Motor neuron (in vitro differentiated cells): ENCODE results near the gene ANKMY1. TPM values are rescaled to one million over a fixed set of nuclear protein-coding genes. Genes with fewer than 3 reads are reported as not detected.

ENCODE experiments used
- ATAC-seq, 8 experiments: fragments of 200-7000 bp; cut with Tn5 transposase; replicated peaks in 6 of 8; 2 replicates each; pipeline ENCODE4 v1.8.0; 2021; ENCODE audit warnings: mild to moderate bottlenecking in 8 of 8, moderate library complexity in 8 of 8
- H3K27ac ChIP-seq, 2 donors: fragments of 250-450 bp; sonication (Bioruptor Pico); 2 replicates each; pipeline ENCODE4 v1.9.0; 2021; ENCODE audit warnings: antibody characterized with exemption in 2 of 2, mild to moderate bottlenecking in 2 of 2, moderate library complexity in 1 of 2
- H3K4me1 ChIP-seq, 2 donors: fragments of 250-450 bp; sonication (Bioruptor Pico); replicated peaks in 1 of 2; 2 replicates each; pipeline ENCODE4 v1.6.1; 2021; ENCODE audit warnings: antibody characterized with exemption in 2 of 2, mild to moderate bottlenecking in 2 of 2, moderate library complexity in 1 of 2
- H3K4me3 ChIP-seq, 5 donors: fragments of 250-450 bp; sonication (Bioruptor Pico); 2 replicates each; pipeline ENCODE4 v1.9.0; 2021; ENCODE audit warnings: antibody characterized with exemption in 5 of 5, mild to moderate bottlenecking in 5 of 5, moderate library complexity in 4 of 5
- WGBS, 10 experiments: fragments of 450-650 bp; shearing (Covaris generic); methylation state at CpG; one replicate each; pipeline ENCODE4 v1.0.0; 2022; 5-methylcytosine and 5-hydroxymethylcytosine counted together
- in situ Hi-C, 9 experiments: fragments of 400-800 bp; cut with MboI; loops; one replicate each; pipeline ENCODE4 v1.15.0; 2021; ENCODE audit warnings: low sequenced_read_pairs in 9 of 9, low pct_unique_long_range_greater_than_20kb in 2 of 9; ENCODE audit not compliant: unreplicated experiment in 9 of 9
- total RNA-seq, 8 experiments: library from RNA; unstranded; fragments of 300-600 nt; gene quantifications; 2 replicates each; pipeline versions ENCODE4 v1.2.3 to v1.2.4, GENCODE V29; 2022

Gene ANKMY1
- total RNA-seq, 8 experiments from 2014 or later, result 4.9 to 27.3 (median 9.5) TPM

GRCh38 chr2:240479111-240479501, 78.7 kb downstream of the ANKMY1 start:
- Histone ChIP-seq H3K4me3 (no peak overlapping the region), H3K27ac (no peak overlapping the region), H3K4me1 (no peaks in the 10 kb centered on the region)
- in situ Hi-C loops, result no loop called here
- 7 to 89% (median 77%) methylated on average over 2 to 4 of the region's 12 CpGs; no CpG with 5 or more reads in 5 of the 10 experiments for WGBS, 10 experiments
- ATAC-seq, result no peak

- no peak for ATAC-seq
- Histone ChIP-seq H3K4me1 (no peaks in the 10 kb centered on the region), H3K27ac (no peak overlapping the region), H3K4me3 (no peak overlapping the region)
- in situ Hi-C loops, result no loop called here
- 46 to 100% (median 89%) methylated on average over 2 to 11 of the region's 21 CpGs; no CpG with 5 or more reads in 4 of the 10 experiments for WGBS, 10 experiments
These were observed 79.3 kb downstream of the ANKMY1 start for GRCh38 chr2:240478346-240479110.

- no peak for ATAC-seq
- Histone ChIP-seq H3K27ac (no peak overlapping the region), H3K4me3 (no peak overlapping the region), H3K4me1 (no peaks in the 10 kb centered on the region)
- in situ Hi-C loops, result no loop called here
- 75 to 100% (median 95%) methylated on average over 1 to 8 of the region's 13 CpGs; no CpG with 5 or more reads in 1 of the 10 experiments for WGBS, 10 experiments
These were observed 79.9 kb downstream of the ANKMY1 start for GRCh38 chr2:240477916-240478315.

- H3K27ac ChIP-seq, result no peak overlapping the region
- no peak overlapping the region for H3K4me3 ChIP-seq
- 61 to 98% (median 92%) methylated on average over 4 of the region's 4 CpGs for WGBS, 10 experiments
- in situ Hi-C loops, result loop anchor here in 1 of 9 experiments (25.0 kb wide), 1 partner anchor 111 kb away; no protein-coding TSS in a partner anchor
- ATAC-seq, result no peak
- no peaks in the 10 kb centered on the region for H3K4me1 ChIP-seq
These were observed 84.6 kb downstream of the ANKMY1 start for GRCh38 chr2:240473211-240473610.

- Histone ChIP-seq H3K4me3 (no peak overlapping the region), H3K4me1 (peaks cover 1 to 4% of the 10 kb centered on the region in 2 donors), H3K27ac (no peak overlapping the region)
- in situ Hi-C loops, result loop anchor here in 1 of 9 experiments (25.0 kb wide), 1 partner anchor 110 kb away; no protein-coding TSS in a partner anchor
- 80 to 100% (median 83%) methylated on average over 1 of the region's 11 CpGs; no CpG with 5 or more reads in 7 of the 10 experiments for WGBS, 10 experiments
- ATAC-seq, result no peak
These were observed 85.6 kb downstream of the ANKMY1 start for GRCh38 chr2:240472078-240472790.

GRCh38 chr2:240469740-240470139, 88.0 kb downstream of the ANKMY1 start:
- ATAC-seq, result no peak
- 80 to 100% (median 100%) methylated on average over 1 to 5 of the region's 6 CpGs; no CpG with 5 or more reads in 4 of the 10 experiments for WGBS, 10 experiments
- H3K27ac ChIP-seq, result no peak overlapping the region
- no peak overlapping the region for H3K4me3 ChIP-seq
- H3K4me1 ChIP-seq, result peaks cover 14 to 17% of the 10 kb centered on the region in 2 donors
- in situ Hi-C loops, result loop anchor here in 1 of 9 experiments (25.0 kb wide), 1 partner anchor 107 kb away; no protein-coding TSS in a partner anchor

GRCh38 chr2:240469239-240469636, 88.5 kb downstream of the ANKMY1 start:
- H3K27ac ChIP-seq, result no peak overlapping the region
- no peak for ATAC-seq
- in situ Hi-C loops, result loop anchor here in 1 of 9 experiments (25.0 kb wide), 1 partner anchor 107 kb away; no protein-coding TSS in a partner anchor
- 48 to 100% (median 87%) methylated on average over 1 to 4 of the region's 10 CpGs; no CpG with 5 or more reads in 6 of the 10 experiments for WGBS, 10 experiments
- peaks cover 14 to 17% of the 10 kb centered on the region in 2 donors for H3K4me1 ChIP-seq
- H3K4me3 ChIP-seq, result no peak overlapping the region

GRCh38 chr2:240468303-240469238, 89.2 kb downstream of the ANKMY1 start:
- H3K4me1 ChIP-seq, result peaks cover 14 to 17% of the 10 kb centered on the region in 2 donors
- ATAC-seq, result no peak
- no peak overlapping the region for H3K4me3 ChIP-seq
- no peak overlapping the region for H3K27ac ChIP-seq
- in situ Hi-C loops, result loop anchor here in 1 of 9 experiments (25.0 kb wide), 1 partner anchor 106 kb away; no protein-coding TSS in a partner anchor
- 60 to 91% (median 65%) methylated on average over 1 to 11 of the region's 20 CpGs; no CpG with 5 or more reads in 6 of the 10 experiments for WGBS, 10 experiments

GRCh38 chr2:240467659-240468302, 90.0 kb downstream of the ANKMY1 start:
- ATAC-seq, result peak in 3 of 8 experiments; percentile 4 to 13 (median 6)
- in situ Hi-C loops, result loop anchor here in 1 of 9 experiments (25.0 kb wide), 1 partner anchor 105 kb away; no protein-coding TSS in a partner anchor
- Histone ChIP-seq H3K4me3 (no peak overlapping the region), H3K4me1 (peaks cover 14 to 17% of the 10 kb centered on the region in 2 donors), H3K27ac (no peak overlapping the region)
- WGBS, 10 experiments, result 85 to 100% (median 92%) methylated on average over 1 to 11 of the region's 22 CpGs; no CpG with 5 or more reads in 5 of the 10 experiments

GRCh38 chr2:240467149-240467642, 90.6 kb downstream of the ANKMY1 start:
- in situ Hi-C loops, result loop anchor here in 1 of 9 experiments (25.0 kb wide), 1 partner anchor 105 kb away; no protein-coding TSS in a partner anchor

GRCh38 chr2:240466579-240467148, 91.1 kb downstream of the ANKMY1 start:
- WGBS, 10 experiments, result 41% methylated on average over 5 of the region's 19 CpGs; no CpG with 5 or more reads in 9 of the 10 experiments
- Histone ChIP-seq H3K4me3 (no peak overlapping the region), H3K27ac (peak overlapping the region; percentile 6 to 36), H3K4me1 (peaks cover 14 to 17% of the 10 kb centered on the region in 2 donors)
- in situ Hi-C loops, result loop anchor here in 1 of 9 experiments (25.0 kb wide), 1 partner anchor 104 kb away; no protein-coding TSS in a partner anchor
- peak in 5 of 8 experiments; percentile 66 to 77 (median 72) for ATAC-seq

More at GRCh38 chr2:240467149-240467642, 90.6 kb downstream of the ANKMY1 start:
- H3K27ac ChIP-seq, result peak overlapping the region; percentile 6 to 36
- peaks cover 14 to 17% of the 10 kb centered on the region in 2 donors for H3K4me1 ChIP-seq
- no peak overlapping the region for H3K4me3 ChIP-seq
- peak in 1 of 8 experiments; percentile 1 for ATAC-seq
- 40% methylated on average over 1 of the region's 12 CpGs; no CpG with 5 or more reads in 9 of the 10 experiments for WGBS, 10 experiments
